ENCODE data around the gene HOMER3. TPM values are rescaled to one million over a fixed set of nuclear protein-coding genes. Genes with fewer than 3 reads are reported as not detected.

Gene HOMER3
- total RNA-seq, 4 donors from 2014 or later = 10.7 to 29.5 (median 18.6) TPM

DNA sequence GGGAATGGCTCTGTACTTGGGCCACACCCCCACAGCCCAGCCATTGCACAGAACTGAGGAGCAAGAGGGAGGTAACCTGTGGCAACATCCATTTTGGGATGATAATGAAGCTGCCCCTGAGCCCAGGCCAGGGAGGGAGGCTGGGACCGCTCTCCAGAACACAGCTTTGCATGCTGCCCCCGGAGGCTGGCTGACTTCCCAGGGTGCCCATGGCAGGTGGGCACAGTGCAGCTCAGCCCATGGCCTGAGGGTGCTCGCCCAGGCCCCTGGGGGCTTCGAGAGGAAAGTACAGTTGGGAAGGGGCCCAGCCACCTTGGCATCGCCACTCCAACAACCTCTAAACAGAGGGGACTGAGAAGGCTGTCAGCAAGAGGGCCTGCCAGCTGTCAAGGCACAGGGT lies 27.6 kb downstream of the HOMER3 start:
- Histone ChIP-seq H3K9me3 (no peaks in the 10 kb centered on the region), H3K4me1 (peaks cover 8 to 36% (median 13%) of the 10 kb centered on the region in 3 donors), H3K4me3 (no peak overlapping the region), H3K27me3 (no peaks in the 10 kb centered on the region), H3K27ac (no peak overlapping the region), H3K36me3 (peaks cover 4 to 82% (median 16%) of the 10 kb centered on the region in 3 donors)
- TF ChIP-seq POLR2A (IDR thresholded peaks at IDR 0.05) (no peak), CTCF (IDR thresholded peaks at IDR 0.05) (no peak)
- whole genome bisulfite sequencing, 2 donors = no CpG with 5 or more reads among the region's 5 CpGs
- DNase-seq = no peak
- intact Hi-C loops (cut with DNase I) = no loop called here

- Histone ChIP-seq H3K27ac (no peak overlapping the region), H3K4me1 (peaks cover 4 to 30% (median 8%) of the 10 kb centered on the region in 3 donors), H3K36me3 (peaks cover 4 to 87% (median 16%) of the 10 kb centered on the region in 3 donors), H3K9me3 (no peaks in the 10 kb centered on the region), H3K4me3 (no peak overlapping the region), H3K27me3 (no peaks in the 10 kb centered on the region)
- TF ChIP-seq POLR2A (IDR thresholded peaks at IDR 0.05) (no peak), CTCF (IDR thresholded peaks at IDR 0.05) (no peak)
- DNase-seq = no peak
- 80% methylated on average over 2 of the region's 14 CpGs; no CpG with 5 or more reads in 1 of the 2 donors for WGBS, 2 donors
- intact Hi-C loops (cut with DNase I) = no loop called here
Observed at GRCh38 chr19:18912933-18913332, 28.1 kb downstream of the HOMER3 start.

DNA sequence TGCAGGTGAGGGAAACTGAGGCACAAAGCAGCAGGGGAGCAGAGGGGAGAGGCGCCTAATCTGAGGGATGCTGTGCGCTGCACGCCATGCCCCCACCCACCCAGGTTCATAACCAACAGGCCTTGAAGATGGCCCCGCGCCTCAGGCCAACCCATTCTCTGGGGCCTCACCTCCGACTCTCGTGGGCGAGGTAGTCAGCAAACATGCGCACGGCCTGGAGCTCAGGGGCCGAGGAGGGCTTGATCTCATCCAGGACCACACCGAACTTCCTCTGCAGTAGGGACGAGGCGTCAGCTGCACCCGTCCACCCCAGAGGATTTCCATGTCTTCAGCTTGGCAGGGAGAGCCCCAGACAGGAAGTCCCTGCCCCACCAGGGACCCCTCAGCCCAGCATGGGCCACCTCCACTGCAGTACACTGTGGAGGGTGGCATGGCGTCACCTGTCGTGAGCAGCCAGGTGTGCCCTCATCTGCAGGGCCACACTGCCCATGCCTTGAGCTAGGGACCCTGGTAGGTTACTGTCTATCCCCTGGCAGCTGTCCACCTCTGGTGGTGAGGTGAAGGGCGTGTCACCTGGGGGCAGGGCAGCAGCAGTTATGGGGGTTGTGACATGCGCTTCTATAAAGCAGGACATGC lies 30.1 kb downstream of the HOMER3 start:
- 95% methylated on average over 13 of the region's 19 CpGs; no CpG with 5 or more reads in 1 of the 2 donors for WGBS, 2 donors
- H3K9me3 ChIP-seq = no peaks in the 10 kb centered on the region
- H3K36me3 ChIP-seq = peaks cover 9 to 100% (median 27%) of the 10 kb centered on the region in 3 donors
- TF ChIP-seq POLR2A (IDR thresholded peaks at IDR 0.05) = no peak
- TF ChIP-seq CTCF (IDR thresholded peaks at IDR 0.05) = no peak
- H3K4me1 ChIP-seq = peaks cover 0 to 11% (median 4%) of the 10 kb centered on the region in 3 donors
- no peaks in the 10 kb centered on the region for H3K27me3 ChIP-seq
- DNase-seq = no peak
- intact Hi-C loops (cut with DNase I) = no loop called here
- H3K4me3 ChIP-seq = no peak overlapping the region
- H3K27ac ChIP-seq = no peak overlapping the region

DNA sequence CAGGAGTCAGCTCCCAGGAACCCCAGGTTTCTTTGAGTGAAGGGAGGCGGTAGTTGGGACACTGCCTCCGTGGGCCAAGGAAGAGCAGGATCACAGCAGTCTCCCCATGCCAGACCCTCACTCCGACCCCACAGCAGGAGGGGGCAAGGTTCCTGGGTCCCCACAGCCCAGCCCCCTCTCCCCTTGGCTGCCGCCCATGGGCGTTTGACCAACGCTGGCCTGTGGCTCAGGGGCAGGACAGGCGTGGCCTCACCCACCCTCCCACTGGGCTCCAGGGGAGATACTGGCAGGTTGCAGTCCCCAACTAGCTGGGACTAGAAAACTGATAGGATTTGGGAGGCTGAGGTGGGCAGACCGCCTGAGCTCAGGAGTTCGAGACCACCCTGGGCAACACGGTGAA lies 31.0 kb downstream of the HOMER3 start:
- WGBS, 2 donors = 95 to 100% methylated on average over 3 to 6 of the region's 10 CpGs
- H3K4me3 ChIP-seq = no peak overlapping the region
- peaks cover 0 to 4% (median 2%) of the 10 kb centered on the region in 3 donors for H3K4me1 ChIP-seq
- TF ChIP-seq CTCF (IDR thresholded peaks at IDR 0.05) (no peak), POLR2A (IDR thresholded peaks at IDR 0.05) (no peak)
- H3K36me3 ChIP-seq = peaks cover 9 to 100% (median 22%) of the 10 kb centered on the region in 3 donors
- no peaks in the 10 kb centered on the region for H3K27me3 ChIP-seq
- intact Hi-C loops (cut with DNase I) = no loop called here
- H3K27ac ChIP-seq = no peak overlapping the region
- no peak for DNase-seq
- no peaks in the 10 kb centered on the region for H3K9me3 ChIP-seq

DNA sequence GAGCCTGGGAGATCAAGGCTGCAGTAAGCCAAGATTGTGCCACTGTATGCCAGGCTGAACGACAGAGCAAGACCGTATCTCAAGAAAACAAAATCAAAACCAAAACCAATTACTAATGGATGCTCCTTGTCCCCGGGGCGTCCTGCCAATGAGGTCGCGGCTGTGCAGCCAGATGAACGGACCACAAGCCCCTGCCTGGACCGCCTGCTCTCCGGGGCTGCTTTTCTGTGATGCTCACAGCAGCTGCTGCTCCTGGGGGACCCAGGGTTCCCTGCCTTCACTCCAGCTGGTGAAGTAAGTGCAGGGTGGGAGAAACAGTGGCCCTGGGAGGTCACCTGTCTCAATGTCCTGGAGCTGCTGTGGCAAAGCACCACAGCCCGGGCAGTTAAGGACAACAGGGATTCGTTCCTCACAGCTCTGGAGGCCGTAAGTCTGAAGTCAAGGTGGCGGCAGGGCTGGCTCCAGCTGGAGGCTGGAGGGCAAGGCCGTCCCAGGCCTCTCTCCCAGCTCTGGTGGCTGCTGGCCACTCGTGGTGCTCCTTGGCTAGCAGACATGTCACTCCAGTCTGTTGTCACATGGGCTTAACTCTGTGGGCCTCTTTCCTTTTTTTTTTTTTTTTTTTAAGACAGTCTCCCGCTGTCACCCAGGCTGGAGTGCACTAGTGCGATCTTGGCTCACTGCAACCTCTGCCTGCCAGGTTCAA lies 31.9 kb downstream of the HOMER3 start:
- 86 to 90% methylated on average over 10 to 13 of the region's 17 CpGs for WGBS, 2 donors
- peaks cover 0 to 4% (median 0%) of the 10 kb centered on the region in 3 donors for H3K4me1 ChIP-seq
- intact Hi-C loops (cut with DNase I) = no loop called here
- TF ChIP-seq CTCF (IDR thresholded peaks at IDR 0.05) (no peak), POLR2A (IDR thresholded peaks at IDR 0.05) (no peak)
- no peaks in the 10 kb centered on the region for H3K27me3 ChIP-seq
- DNase-seq = no peak
- H3K36me3 ChIP-seq = peaks cover 9 to 100% (median 18%) of the 10 kb centered on the region in 3 donors
- no peak overlapping the region for H3K27ac ChIP-seq
- H3K9me3 ChIP-seq = no peaks in the 10 kb centered on the region
- H3K4me3 ChIP-seq = no peak overlapping the region

Data from esophagus squamous epithelium (tissue), 5 donors.